Measurements from ENCODE around the gene TBC1D22A.

DNA sequence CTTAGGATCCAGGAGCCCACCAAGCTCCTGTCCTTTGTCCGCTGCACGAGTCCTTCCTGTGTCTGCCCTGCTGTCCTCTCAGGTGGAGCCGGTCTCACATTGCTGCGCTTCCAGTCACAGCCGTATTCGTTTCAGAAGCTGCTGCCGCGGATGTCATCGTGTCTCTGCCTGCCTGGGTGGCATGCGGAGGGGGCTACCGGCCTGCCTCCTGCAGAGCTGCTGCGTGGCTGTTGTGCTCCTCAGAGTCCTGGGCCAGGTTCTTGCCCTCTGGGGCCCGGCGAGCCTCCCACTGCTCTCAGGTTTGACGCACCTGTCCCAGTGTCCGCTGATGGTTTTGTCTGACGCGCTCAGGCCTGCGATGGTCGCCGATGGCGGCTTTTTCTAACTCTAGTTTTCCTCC lies 254.2 kb downstream of the TBC1D22A start:
- TF ChIP-seq, protein P1, sequence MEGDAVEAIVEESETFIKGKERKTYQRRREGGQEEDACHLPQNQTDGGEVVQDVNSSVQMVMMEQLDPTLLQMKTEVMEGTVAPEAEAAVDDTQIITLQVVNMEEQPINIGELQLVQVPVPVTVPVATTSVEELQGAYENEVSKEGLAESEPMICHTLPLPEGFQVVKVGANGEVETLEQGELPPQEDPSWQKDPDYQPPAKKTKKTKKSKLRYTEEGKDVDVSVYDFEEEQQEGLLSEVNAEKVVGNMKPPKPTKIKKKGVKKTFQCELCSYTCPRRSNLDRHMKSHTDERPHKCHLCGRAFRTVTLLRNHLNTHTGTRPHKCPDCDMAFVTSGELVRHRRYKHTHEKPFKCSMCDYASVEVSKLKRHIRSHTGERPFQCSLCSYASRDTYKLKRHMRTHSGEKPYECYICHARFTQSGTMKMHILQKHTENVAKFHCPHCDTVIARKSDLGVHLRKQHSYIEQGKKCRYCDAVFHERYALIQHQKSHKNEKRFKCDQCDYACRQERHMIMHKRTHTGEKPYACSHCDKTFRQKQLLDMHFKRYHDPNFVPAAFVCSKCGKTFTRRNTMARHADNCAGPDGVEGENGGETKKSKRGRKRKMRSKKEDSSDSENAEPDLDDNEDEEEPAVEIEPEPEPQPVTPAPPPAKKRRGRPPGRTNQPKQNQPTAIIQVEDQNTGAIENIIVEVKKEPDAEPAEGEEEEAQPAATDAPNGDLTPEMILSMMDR (IDR thresholded peaks at IDR 0.05), result no peak
- no peak for TF ChIP-seq POLR2A (IDR thresholded peaks at IDR 0.05)
- TF ChIP-seq POLR2AphosphoS5 (IDR thresholded peaks at IDR 0.05), result no peak

All from transverse colon (tissue), 4 donors.